Glutamatergic neuron (in vitro differentiated cells): ENCODE data around the gene ISOC1. TPM values are rescaled to one million over a fixed set of nuclear protein-coding genes. Genes with fewer than 3 reads are reported as not detected.

Experiments used
- DNase-seq: peaks from one replicate; pipeline ENCODE4 v3.0.0; 2022
- H3K27ac Mint-ChIP-seq: one replicate; pipeline ENCODE4 v1.8.0; 2020; ENCODE audit warnings: mild to moderate bottlenecking, mixed read lengths, inconsistent platforms; ENCODE audit not compliant: unreplicated experiment
- H3K27me3 Mint-ChIP-seq: one replicate; pipeline ENCODE4 v1.8.0; 2020; ENCODE audit warnings: mild to moderate bottlenecking, moderate library complexity, mixed read lengths, inconsistent platforms; ENCODE audit not compliant: unreplicated experiment
- H3K36me3 Mint-ChIP-seq: one replicate; pipeline ENCODE4 v1.8.0; 2020; ENCODE audit warnings: mild to moderate bottlenecking, mixed read lengths, inconsistent platforms; ENCODE audit not compliant: unreplicated experiment
- H3K4me1 Mint-ChIP-seq: one replicate; pipeline ENCODE4 v1.8.0; 2020; ENCODE audit warnings: mild to moderate bottlenecking, low read depth, mixed read lengths, inconsistent platforms; ENCODE audit not compliant: unreplicated experiment
- H3K4me3 Mint-ChIP-seq: one replicate; pipeline ENCODE4 v1.8.0; 2020; ENCODE audit warnings: mild to moderate bottlenecking, mixed read lengths, inconsistent platforms; ENCODE audit not compliant: unreplicated experiment
- H3K9me3 Mint-ChIP-seq: one replicate; pipeline ENCODE4 v1.8.0; 2020; ENCODE audit warnings: mild to moderate bottlenecking, moderate library complexity, mixed read lengths, inconsistent platforms; ENCODE audit not compliant: unreplicated experiment
- total RNA-seq: library from RNA; stranded (reverse); fragmentation: NEBNext Ultra II Directional; extraction: Animal tissue kit (Norgen Biotek cat#: 25700); gene quantifications from one replicate; pipeline ENCODE4 v1.2.1, GENCODE V29; 2021; ENCODE audit not compliant: unreplicated experiment
- TF ChIP-seq, protein P1 (sequence below): fragments of 200-600 bp; sonication (generic); IDR thresholded peaks from one replicate; pipeline ENCODE4 v1.5.0; 2021; ENCODE audit not compliant: partially characterized antibody, unreplicated experiment

The ISOC1 gene
- total RNA-seq, 1 donor from 2014 or later = 4.8 TPM

DNA sequence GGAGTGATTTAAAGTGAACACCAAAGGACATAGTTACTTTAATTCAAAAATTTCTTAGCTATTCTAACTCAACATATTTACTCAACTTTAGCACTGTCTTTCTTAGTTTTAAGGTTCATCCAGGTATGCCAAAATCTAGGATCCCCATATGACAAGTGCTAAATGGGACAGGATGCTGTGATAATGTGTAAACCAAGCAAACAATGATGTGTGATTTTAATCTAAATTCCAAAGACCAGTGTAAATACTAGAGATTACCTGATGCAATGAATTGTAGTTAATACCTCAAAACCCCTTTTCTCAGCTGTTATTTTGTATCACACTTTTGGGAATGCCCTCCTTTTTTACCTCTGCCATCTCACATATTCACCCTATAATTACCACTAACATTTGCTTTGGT is 26.8 kb upstream of the ISOC1 start:
- H3K4me3 Mint-ChIP-seq = no peak overlapping the region
- H3K4me1 Mint-ChIP-seq = peaks cover 4% of the 10 kb centered on the region
- TF ChIP-seq, protein P1, sequence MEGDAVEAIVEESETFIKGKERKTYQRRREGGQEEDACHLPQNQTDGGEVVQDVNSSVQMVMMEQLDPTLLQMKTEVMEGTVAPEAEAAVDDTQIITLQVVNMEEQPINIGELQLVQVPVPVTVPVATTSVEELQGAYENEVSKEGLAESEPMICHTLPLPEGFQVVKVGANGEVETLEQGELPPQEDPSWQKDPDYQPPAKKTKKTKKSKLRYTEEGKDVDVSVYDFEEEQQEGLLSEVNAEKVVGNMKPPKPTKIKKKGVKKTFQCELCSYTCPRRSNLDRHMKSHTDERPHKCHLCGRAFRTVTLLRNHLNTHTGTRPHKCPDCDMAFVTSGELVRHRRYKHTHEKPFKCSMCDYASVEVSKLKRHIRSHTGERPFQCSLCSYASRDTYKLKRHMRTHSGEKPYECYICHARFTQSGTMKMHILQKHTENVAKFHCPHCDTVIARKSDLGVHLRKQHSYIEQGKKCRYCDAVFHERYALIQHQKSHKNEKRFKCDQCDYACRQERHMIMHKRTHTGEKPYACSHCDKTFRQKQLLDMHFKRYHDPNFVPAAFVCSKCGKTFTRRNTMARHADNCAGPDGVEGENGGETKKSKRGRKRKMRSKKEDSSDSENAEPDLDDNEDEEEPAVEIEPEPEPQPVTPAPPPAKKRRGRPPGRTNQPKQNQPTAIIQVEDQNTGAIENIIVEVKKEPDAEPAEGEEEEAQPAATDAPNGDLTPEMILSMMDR = no peak
- no peak for DNase-seq
- no peak overlapping the region for H3K27ac Mint-ChIP-seq
- H3K9me3 Mint-ChIP-seq = no peaks in the 10 kb centered on the region
- H3K27me3 Mint-ChIP-seq = peaks cover 1% of the 10 kb centered on the region
- H3K36me3 Mint-ChIP-seq = no peaks in the 10 kb centered on the region

DNA sequence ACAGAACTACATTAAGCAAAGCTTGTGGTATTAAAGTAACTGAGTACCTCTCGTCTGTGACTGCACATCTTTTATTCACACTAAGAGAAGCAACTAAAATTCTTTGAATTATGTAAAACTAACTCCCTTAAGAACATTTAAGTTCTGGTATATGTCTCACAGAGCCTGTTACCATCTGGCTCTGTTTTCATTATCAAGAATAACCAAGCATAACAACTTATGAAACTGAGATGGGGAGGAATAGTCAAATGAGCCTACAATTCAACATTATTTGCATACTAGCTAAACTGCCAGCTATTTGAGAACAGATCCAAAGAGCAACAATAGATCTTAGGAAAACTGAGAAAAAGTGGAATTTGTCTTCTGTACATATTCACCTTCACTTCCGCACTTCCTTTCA is 25.3 kb upstream of the ISOC1 start:
- H3K4me3 Mint-ChIP-seq = no peak overlapping the region
- no peak for DNase-seq
- TF ChIP-seq, protein P1 = no peak
- H3K27me3 Mint-ChIP-seq = peaks cover 1% of the 10 kb centered on the region
- H3K36me3 Mint-ChIP-seq = no peaks in the 10 kb centered on the region
- H3K4me1 Mint-ChIP-seq = peaks cover 4% of the 10 kb centered on the region
- no peak overlapping the region for H3K27ac Mint-ChIP-seq
- H3K9me3 Mint-ChIP-seq = no peaks in the 10 kb centered on the region

DNA sequence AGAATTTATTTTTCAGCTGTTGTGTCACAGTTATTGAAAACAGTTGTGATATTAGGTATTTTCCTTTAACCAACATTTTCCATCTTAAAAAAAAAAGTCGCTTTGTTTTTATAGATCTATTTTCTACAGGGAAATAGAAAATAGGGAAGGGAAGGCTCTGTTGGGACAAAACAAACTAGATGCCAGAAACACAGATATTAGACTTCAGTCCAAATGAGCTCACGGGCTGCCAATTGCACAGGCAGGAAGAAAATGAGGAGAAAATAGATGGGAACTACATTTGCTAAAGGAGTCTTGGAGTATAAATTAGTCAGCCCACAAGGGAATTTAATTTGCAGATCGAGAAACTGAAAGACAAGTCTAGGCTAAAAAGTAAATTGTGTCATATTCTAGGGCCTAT is 21.4 kb upstream of the ISOC1 start:
- DNase-seq = no peak
- Mint-ChIP-seq H3K4me1 (peaks cover 4% of the 10 kb centered on the region), H3K27ac (no peak overlapping the region), H3K4me3 (no peak overlapping the region), H3K36me3 (no peaks in the 10 kb centered on the region), H3K9me3 (no peaks in the 10 kb centered on the region), H3K27me3 (peaks cover 1% of the 10 kb centered on the region)
- TF ChIP-seq, protein P1 = no peak

DNA sequence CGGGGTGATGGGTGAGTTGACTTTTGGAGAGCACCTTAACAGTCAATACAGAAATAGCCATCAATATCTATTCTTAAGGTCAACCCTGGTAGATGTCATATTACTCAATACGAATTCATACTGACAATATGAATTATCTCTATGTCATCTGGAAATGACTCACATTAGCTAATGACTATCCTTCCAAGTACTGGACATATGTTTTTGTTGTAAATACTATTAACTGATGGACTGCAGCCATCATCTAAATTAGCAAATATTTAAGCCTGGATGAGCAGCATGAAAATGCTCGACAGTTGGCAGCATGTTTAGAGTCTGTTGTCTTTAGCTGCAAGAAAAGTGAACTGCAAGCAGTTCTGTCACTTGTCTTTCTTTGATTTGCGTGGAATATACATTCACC is 19.6 kb upstream of the ISOC1 start:
- Mint-ChIP-seq H3K36me3 (no peaks in the 10 kb centered on the region), H3K4me3 (no peak overlapping the region), H3K27ac (no peak overlapping the region), H3K9me3 (no peaks in the 10 kb centered on the region), H3K27me3 (peaks cover 1% of the 10 kb centered on the region), H3K4me1 (no peaks in the 10 kb centered on the region)
- no peak for DNase-seq
- TF ChIP-seq, protein P1 = no peak

DNA sequence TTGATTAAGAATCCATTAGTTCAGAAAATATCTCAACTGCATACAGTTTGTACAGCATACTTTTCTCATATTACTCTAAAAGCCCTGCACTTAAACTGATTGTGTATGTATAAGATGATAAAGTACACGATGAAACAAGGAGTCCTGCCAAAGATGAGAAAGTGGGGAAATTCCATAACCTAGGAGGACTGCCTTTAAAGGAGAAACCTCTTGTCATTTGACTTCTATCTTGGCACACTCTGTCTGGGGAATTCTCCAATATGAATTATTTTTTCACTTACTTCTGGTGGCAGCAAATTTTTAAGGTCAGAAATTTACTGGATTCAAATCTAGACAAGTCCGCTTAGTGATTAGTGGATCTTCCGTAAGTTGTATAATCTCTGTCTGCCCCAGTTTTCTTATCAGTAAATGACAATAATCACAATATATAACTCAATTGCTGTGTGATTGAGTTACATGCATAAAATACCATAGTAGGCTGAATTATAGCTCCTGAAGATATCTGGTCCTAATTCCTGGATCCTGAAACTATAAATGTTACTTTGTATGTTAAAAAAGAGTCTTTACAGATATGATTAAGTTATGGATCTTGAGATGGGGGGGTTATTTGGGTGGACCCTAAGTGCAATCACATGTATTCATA is 17.0 kb upstream of the ISOC1 start:
- Mint-ChIP-seq H3K36me3 (no peaks in the 10 kb centered on the region), H3K4me3 (no peak overlapping the region), H3K4me1 (no peaks in the 10 kb centered on the region), H3K9me3 (no peaks in the 10 kb centered on the region), H3K27ac (no peak overlapping the region), H3K27me3 (no peaks in the 10 kb centered on the region)
- TF ChIP-seq, protein P1 = no peak
- no peak for DNase-seq
